WERI-Rb-1 (cell line): ENCODE data around the gene OCIAD1.

ENCODE experiments used
- DNase-seq: peaks from one replicate; pipeline ENCODE4 v3.0.0-alpha.2; 2020
- H3K27ac ChIP-seq: fragments of 250-450 bp; sonication (Bioruptor Pico); 2 replicates; pipeline ENCODE4 v1.5.1; 2020; ENCODE audit warnings: mild to moderate bottlenecking, moderate library complexity
- H3K27me3 ChIP-seq: fragments of 250-450 bp; sonication (Bioruptor Pico); 2 replicates; pipeline ENCODE4 v1.5.1; 2021; ENCODE audit warnings: mild to moderate bottlenecking, low read depth, moderate library complexity; ENCODE audit not compliant: insufficient read depth, severe bottlenecking
- H3K36me3 ChIP-seq: fragments of 250-450 bp; sonication (Bioruptor Pico); 2 replicates; pipeline ENCODE4 v1.5.1; 2020; ENCODE audit warnings: mild to moderate bottlenecking, moderate library complexity
- H3K4me3 ChIP-seq: 2 replicates; pipeline ENCODE4 v1.5.1; 2011; ENCODE audit warnings: low read depth, mild to moderate bottlenecking, control low read depth, low read length
- H3K9me3 ChIP-seq: fragments of 250-450 bp; sonication (Bioruptor Pico); 2 replicates; pipeline ENCODE4 v1.5.1; 2021; ENCODE audit warnings: mild to moderate bottlenecking, moderate library complexity; ENCODE audit not compliant: severe bottlenecking
- CTCF ChIP-seq: IDR thresholded peaks from 2 replicates; pipeline ENCODE4 v1.5.1; 2011; ENCODE audit warnings: low read depth, mild to moderate bottlenecking, control low read depth, inconsistent platforms, low read length

The OCIAD1 gene

DNA sequence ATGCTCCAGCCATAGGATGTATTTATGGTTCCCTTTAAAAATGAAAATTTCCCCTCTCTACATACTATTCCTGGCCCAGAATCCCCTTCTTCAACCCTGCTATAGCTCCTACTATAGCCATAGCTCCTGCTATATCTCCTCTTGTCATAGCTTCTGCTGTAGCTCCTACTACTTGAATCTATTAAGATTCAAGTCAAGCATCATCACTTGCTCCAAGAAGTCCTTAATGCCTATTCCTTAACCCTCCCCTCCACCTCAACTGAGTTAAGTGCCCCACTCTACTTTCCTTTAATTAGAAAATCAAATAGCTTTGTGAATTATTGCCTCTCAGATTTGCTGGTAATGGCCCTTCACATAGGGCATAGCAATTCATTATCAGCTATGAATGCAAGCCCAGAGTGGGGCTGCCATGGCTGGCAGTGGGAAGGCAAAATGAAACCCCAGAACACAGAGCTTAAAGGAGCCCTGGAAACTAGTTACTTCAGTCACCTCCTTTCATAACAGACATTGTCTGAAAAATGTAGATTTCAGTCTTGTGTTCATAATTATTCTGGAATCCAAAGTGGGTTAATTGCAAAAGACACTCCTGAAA, 60.2 kb downstream of the OCIAD1 start:
- peaks cover under 1% of the 10 kb centered on the region for H3K9me3 ChIP-seq
- no peak overlapping the region for H3K27ac ChIP-seq
- no peak for TF ChIP-seq CTCF
- no peak overlapping the region for H3K4me3 ChIP-seq
- DNase-seq: no peak
- peaks cover 62% of the 10 kb centered on the region for H3K36me3 ChIP-seq
- no peaks in the 10 kb centered on the region for H3K27me3 ChIP-seq

- peak; percentile 66 for DNase-seq
Observed at GRCh38 chr4:48896845-48897244, 66.0 kb downstream of the OCIAD1 start.

GRCh38 chr4:48898733-48899431, 68.0 kb downstream of the OCIAD1 start:
- no peak for TF ChIP-seq CTCF
- H3K27me3 ChIP-seq: no peaks in the 10 kb centered on the region
- no peak overlapping the region for H3K4me3 ChIP-seq
- H3K36me3 ChIP-seq: peaks cover 86% of the 10 kb centered on the region
- no peaks in the 10 kb centered on the region for H3K9me3 ChIP-seq
- DNase-seq: no peak
- H3K27ac ChIP-seq: no peak overlapping the region

More at GRCh38 chr4:48896845-48897244, 66.0 kb downstream of the OCIAD1 start:
- peaks cover 85% of the 10 kb centered on the region for H3K36me3 ChIP-seq
- H3K27me3 ChIP-seq: no peaks in the 10 kb centered on the region
- H3K4me3 ChIP-seq: no peak overlapping the region
- H3K27ac ChIP-seq: no peak overlapping the region
- peak; percentile 57 for TF ChIP-seq CTCF
- H3K9me3 ChIP-seq: no peaks in the 10 kb centered on the region

DNA sequence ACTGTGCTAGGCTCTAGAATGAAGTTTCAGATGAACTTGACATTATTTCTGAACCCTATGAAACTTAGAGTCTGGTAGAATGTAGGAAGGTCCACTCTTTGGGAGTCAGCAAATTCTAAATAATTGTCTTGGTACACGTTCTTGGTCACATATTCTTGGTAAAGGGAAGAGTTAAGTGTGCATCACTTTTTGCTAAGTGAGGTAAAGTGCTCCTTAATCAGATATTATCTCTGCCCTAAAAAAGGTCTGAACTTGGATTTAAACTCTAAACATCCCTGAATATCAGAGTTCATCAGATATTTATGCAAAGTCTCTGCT, 68.5 kb downstream of the OCIAD1 start:
- H3K27ac ChIP-seq: no peak overlapping the region
- H3K4me3 ChIP-seq: no peak overlapping the region
- H3K9me3 ChIP-seq: no peaks in the 10 kb centered on the region
- no peaks in the 10 kb centered on the region for H3K27me3 ChIP-seq
- TF ChIP-seq CTCF: no peak
- DNase-seq: no peak
- H3K36me3 ChIP-seq: peaks cover 85% of the 10 kb centered on the region

DNA sequence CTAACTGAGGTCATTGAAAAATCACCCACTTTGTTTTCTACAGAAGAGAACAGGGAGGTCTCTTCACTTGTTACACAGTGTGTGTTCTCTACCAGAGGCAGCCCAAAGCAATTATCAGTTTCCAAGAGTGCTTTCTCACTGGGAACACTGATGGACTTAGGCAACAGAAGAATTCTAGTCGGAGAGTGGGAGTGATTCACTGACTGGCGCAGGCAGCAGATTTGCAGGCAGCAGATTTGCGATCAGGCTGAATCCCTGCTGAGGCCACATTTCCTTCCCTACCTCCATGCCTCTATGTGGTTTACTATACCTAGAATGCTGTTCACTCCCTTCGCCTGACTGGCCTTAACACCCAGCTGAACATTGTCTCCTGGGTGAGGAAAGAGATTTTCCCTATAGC, 69.1 kb downstream of the OCIAD1 start:
- no peaks in the 10 kb centered on the region for H3K9me3 ChIP-seq
- H3K27ac ChIP-seq: no peak overlapping the region
- no peak for DNase-seq

More for the DNA sequence above, 69.1 kb downstream of the OCIAD1 start:
- Histone ChIP-seq H3K27me3 (no peaks in the 10 kb centered on the region), H3K36me3 (peaks cover 85% of the 10 kb centered on the region), H3K4me3 (no peak overlapping the region)
- no peak for TF ChIP-seq CTCF
